ENCODE data around the gene CDK5.
"Not testable (repeated sequence)": the region's sequence is repeated elsewhere in the genome, so short reads cannot be mapped to it uniquely, and the experiment has no call there.

Gene CDK5

DNA sequence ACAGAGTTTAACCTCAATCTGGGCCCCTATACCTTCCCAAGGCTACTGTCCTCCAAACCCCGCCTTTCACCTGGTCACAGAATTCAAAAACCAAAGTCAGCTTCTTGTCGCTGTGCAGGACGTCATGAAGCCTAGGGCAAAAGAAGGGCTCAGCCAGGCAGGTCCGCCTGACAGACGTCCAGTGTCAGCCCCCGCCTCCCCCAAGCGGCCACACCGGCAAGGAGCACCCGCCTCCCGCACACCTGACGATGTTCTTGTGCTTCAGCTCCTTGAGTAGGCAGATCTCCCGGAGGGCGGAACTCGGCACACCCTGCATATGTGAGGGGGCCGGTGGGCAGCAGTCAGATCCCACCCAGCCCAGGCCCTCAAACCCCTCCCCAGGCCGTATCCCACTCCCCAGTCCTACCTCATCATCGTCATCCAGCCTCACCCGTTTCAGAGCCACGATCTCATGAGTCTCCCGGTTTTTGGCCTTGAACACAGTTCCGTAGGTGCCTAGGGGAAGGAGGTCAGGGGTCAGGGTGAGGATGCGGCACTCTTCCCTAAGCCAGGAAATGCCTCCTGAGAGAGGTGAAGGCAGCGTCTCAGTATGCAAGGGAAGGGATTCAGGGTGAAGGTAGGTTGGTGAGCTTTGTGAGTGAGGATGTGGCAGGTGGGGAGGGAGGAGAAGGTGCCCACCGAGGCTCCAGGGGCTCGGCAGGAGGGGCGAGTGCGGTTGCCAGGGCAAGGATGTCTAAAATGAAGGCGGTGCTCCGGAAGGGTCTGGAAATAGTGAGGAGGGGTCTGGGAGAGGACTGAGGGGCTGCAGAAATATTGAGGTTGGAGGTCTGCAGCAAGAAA, 811 bp downstream of the CDK5 start:
- TF ChIP-seq JUND (IDR thresholded peaks at IDR 0.05; ENCODE audit: low read depth): no peak
- DNase-seq (ENCODE audit: low read depth in 1 of 2, low spot score in 1 of 2): no peak
- in situ Hi-C loops (cut with HindIII; ENCODE audit: low pct_unique_long_range_greater_than_20kb, low sequenced_read_pairs): no loop called here

DNA sequence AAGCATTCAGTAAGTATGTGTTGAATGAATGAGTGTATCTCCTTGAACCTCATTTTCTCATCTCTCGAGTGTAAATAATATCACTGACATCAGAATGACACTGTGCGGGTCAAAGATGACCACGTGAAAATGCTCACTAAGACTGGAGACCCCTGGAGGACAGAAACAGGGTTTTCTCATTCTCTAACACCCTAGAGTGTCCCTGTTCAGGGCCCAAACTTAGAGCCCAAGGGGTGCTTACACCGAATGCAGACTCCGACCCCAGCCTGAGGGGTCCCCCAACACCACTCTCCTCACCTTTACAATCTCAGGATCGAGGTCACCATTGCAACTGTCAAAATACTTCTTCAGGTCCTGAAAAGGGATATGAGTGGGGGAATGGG, 1.4 kb downstream of the CDK5 start:
- in situ Hi-C loops (cut with HindIII; ENCODE audit: low pct_unique_long_range_greater_than_20kb, low sequenced_read_pairs): no loop called here
- no peak for TF ChIP-seq JUND (IDR thresholded peaks at IDR 0.05; ENCODE audit: low read depth)

DNA sequence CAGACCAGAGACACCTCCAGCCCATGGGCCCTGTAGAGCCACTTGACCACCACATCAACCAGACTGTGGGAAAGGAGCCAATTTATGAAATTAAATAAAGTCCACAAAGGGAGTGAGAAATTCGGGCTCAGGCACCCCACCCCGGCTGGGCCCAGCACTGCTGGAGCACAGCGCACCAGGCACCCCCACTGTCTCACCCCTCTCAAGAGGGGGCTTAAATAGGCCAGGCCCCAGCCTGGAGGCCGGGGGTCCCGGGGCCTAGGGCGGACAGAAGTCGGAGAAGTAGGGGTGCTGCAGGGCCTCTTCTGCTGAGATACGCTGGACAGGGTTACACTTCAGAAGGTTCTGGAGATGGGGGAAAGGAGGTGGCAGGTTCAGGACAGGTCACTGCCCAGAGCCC, 3.9 kb downstream of the CDK5 start:
- TF ChIP-seq JUND (IDR thresholded peaks at IDR 0.05; ENCODE audit: low read depth): no peak
- in situ Hi-C loops (cut with HindIII; ENCODE audit: low pct_unique_long_range_greater_than_20kb, low sequenced_read_pairs): no loop called here
- no peak for DNase-seq (ENCODE audit: low read depth in 1 of 2, low spot score in 1 of 2)

More for the DNA sequence above, 1.4 kb downstream of the CDK5 start:
- DNase-seq (ENCODE audit: low read depth in 1 of 2, low spot score in 1 of 2): no peak

DNA sequence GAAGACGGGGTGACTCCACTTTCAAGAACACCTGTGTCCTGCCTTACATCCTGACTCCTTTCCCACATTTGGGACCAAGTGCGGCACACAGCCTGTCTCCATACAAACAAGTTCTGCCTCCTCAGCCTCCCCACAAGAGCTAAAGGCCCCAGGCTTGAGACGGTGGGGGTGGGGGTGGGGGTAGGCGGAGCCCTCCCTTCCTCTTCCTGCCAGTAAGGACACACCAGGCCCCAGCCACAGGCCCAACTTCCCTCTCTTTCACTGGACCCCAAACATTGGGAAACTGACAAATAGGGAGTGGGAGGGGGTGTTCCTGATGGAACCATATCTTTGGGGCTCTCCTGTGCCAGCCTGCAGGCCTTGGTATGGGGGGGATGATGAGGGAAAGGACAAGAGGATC, 4.6 kb downstream of the CDK5 start:
- in situ Hi-C loops (cut with HindIII; ENCODE audit: low pct_unique_long_range_greater_than_20kb, low sequenced_read_pairs): no loop called here
- DNase-seq (ENCODE audit: low read depth in 1 of 2, low spot score in 1 of 2): no peak
- no peak for TF ChIP-seq JUND (IDR thresholded peaks at IDR 0.05; ENCODE audit: low read depth)

DNA sequence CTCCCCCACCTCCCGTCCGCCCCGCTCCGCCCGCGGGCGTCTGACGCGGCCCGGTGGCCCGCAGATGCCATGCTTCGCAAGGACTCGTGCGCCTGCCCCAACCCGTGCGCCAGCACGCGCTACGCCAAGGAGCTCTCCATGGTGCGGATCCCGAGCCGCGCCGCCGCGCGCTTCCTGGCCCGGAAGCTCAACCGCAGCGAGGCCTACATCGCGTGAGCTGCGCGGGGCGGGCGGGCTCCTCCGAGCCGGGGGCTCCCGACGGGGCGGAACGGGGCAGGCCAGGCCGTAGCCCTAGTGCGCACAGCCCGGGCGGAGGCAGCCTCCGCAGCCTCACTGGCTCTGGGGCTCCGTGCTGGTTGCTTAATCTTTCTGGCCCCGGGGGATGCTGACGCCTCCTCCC, 6.6 kb downstream of the CDK5 start:
- TF ChIP-seq JUND (IDR thresholded peaks at IDR 0.05; ENCODE audit: low read depth): no peak
- in situ Hi-C loops (cut with HindIII; ENCODE audit: low pct_unique_long_range_greater_than_20kb, low sequenced_read_pairs): no loop called here
- no peak for DNase-seq (ENCODE audit: low read depth in 1 of 2, low spot score in 1 of 2)

DNA sequence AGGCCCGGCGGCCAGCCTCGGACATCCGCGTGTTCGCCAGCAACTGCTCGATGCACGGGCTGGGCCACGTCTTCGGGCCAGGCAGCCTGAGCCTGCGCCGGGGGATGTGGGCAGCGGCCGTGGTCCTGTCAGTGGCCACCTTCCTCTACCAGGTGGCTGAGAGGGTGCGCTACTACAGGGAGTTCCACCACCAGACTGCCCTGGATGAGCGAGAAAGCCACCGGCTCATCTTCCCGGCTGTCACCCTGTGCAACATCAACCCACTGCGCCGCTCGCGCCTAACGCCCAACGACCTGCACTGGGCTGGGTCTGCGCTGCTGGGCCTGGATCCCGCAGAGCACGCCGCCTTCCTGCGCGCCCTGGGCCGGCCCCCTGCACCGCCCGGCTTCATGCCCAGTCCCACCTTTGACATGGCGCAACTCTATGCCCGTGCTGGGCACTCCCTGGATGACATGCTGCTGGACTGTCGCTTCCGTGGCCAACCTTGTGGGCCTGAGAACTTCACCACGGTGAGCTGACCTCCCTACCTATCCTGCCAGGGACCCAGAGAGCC, 8.7 kb downstream of the CDK5 start:
- in situ Hi-C loops (cut with HindIII; ENCODE audit: low pct_unique_long_range_greater_than_20kb, low sequenced_read_pairs): no loop called here
- no peak for DNase-seq (ENCODE audit: low read depth in 1 of 2, low spot score in 1 of 2)
- TF ChIP-seq JUND (IDR thresholded peaks at IDR 0.05; ENCODE audit: low read depth): no peak

DNA sequence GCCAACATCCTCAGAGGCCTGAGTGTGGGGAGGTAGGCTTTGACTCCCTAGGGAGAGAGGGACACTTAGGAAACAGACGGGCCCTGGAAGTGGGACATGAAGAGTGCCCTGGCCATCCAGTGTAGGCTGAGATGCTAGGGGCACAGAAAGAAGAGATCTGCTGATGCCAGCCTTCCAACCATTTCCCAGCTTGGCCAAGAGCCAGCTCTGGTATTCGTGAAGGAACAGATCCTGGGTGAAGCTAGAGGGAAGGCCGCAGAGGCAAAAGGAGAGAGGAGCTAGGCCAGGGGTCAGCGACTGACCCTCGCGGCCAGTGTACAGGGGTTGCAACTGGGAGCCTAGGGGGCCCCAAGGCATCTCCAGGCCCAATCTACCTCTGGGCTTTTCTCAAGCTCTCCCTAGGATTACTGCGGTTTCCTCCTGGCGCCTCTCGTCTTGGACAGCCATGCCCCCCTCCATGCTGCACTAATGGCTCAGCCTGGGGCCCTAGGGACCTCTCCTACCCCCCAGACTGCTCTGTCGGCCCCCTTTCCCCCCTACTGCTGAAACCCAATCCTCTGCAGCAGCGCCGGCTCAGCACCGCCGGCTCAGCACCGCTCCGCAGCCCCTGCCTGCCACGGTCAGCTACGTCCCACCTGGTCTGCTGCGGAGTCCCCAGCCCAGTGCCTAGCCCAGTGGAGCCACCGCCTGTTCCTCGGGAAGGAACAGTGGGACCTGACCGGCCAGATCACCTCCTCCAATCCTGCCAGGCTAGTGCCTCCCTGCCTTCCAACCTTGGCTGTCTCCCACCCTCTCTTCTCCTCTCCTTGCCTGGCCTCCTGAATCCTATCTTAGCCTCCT, 9.5 kb downstream of the CDK5 start, which contains the start of gene ASIC3:
Gene ASIC3 (plus strand): TSS at position 556 of the 840 bp plus-strand sequence. CDS start 355 bp downstream, outside the sequence.
- in situ Hi-C loops (cut with HindIII; ENCODE audit: low pct_unique_long_range_greater_than_20kb, low sequenced_read_pairs): no loop called here
- no peak for DNase-seq (ENCODE audit: low read depth in 1 of 2, low spot score in 1 of 2)
- no peak for TF ChIP-seq JUND (IDR thresholded peaks at IDR 0.05; ENCODE audit: low read depth)

DNA sequence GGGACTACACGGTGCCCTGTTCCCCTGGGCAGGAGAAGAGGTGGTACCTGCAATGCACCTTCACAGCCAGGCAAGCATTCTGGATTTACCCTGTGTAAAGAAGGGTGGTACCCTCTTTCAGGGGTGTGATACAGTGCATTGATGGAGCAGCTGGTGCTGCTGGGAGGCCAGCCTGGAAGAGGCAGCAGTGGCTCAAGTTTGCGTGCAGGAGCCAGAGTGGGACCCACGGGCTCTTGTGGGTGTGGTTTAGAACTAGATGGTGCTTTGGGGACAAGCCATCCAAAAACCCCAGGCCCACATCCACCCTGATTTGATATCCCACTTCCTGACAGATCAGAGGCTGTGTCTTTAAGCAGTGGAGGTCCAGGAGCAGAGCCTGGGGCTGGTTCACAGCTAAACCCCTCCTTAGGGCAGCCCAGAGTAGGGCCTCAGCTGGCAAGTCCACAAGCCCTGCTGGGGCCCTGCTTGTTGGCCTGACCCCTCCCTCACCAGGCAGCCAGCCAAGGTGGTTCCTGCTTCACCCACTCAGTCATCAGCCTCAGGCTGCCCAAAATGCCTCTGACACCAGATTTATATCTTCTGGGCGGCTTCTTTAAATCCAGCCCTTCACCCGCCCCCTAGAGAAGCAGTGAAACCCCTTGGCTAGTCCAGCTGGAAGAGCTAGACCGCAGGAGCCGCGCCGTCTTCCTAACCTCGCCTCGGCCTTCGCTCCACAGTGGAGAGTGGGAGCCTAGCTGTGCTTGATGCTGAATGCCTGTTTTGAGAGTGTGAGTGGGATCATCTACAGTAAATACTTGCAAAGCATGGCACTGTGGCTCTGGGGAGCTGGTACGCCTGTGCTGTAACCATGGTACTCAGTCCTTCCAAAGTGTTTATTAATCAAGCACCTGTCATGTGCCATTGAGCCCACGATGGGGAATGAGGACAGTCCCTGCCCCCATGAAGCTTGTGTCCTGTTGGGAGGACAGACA, 10.8 kb downstream of the CDK5 start:
- TF ChIP-seq JUND (IDR thresholded peaks at IDR 0.05; ENCODE audit: low read depth): no peak
- DNase-seq (ENCODE audit: low read depth in 1 of 2, low spot score in 1 of 2): peak; percentile 28 to 47
- in situ Hi-C loops (cut with HindIII; ENCODE audit: low pct_unique_long_range_greater_than_20kb, low sequenced_read_pairs): no loop called here

DNA sequence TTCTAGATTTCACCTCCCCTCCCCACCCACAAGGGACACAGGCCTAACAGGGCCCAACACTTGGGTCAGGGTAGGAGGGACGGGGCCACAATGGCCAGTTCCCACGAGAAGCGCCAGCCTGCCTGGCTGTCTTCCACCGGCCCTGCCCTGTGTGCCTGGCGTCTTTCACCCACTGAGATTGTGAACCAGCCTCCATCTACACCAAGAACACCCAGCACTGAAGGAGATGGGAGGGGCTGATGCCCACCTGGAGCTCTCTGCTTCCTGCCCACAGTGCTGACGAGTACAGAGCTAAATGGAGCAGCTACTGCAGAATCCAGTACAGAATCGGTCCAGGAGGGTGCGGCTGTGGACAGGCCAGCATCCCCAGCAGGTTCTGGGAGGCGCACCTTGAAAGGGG, 11.7 kb downstream of the CDK5 start:
- no peak for DNase-seq (ENCODE audit: low read depth in 1 of 2, low spot score in 1 of 2)
- in situ Hi-C loops (cut with HindIII; ENCODE audit: low pct_unique_long_range_greater_than_20kb, low sequenced_read_pairs): no loop called here
- no peak for TF ChIP-seq JUND (IDR thresholded peaks at IDR 0.05; ENCODE audit: low read depth)

DNA sequence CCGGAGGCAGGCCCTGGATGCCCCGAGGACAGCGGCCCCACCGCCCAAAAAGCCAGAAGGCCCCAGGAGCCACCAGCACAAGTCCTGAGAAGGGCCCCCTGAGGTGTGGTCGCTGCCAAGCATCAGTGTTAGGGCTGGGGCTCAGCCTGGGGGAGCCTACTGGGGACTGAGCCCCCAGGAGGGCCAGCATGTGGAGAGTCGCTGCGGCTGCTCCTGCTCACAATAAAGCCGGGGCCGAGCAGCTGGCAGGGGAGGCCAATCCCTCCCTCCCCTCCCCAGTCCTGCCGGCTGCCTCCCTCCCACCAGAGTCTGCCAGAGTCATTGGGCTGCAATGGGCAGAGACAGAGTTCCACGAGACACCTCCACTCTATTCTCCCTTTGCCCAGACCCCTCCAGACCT, 12.4 kb downstream of the CDK5 start:
- no peak for TF ChIP-seq JUND (IDR thresholded peaks at IDR 0.05; ENCODE audit: low read depth)
- in situ Hi-C loops (cut with HindIII; ENCODE audit: low pct_unique_long_range_greater_than_20kb, low sequenced_read_pairs): no loop called here
- no peak for DNase-seq (ENCODE audit: low read depth in 1 of 2, low spot score in 1 of 2)

DNA sequence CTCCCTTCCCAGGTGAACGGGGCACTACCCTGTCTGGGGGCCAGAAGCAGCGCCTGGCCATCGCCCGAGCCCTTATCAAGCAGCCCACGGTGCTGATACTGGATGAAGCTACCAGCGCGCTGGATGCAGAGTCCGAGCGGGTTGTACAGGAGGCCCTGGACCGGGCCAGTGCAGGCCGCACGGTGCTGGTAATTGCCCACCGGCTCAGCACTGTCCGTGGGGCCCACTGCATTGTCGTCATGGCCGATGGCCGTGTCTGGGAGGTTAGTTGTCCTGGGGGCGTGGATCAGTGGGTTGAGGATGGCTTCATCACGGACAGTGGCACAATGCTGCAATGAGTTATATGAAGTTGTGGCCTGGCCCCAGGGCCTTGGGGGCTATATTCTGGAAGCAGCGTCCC, 13.7 kb downstream of the CDK5 start:
- in situ Hi-C loops (cut with HindIII; ENCODE audit: low pct_unique_long_range_greater_than_20kb, low sequenced_read_pairs): no loop called here
- no peak for DNase-seq (ENCODE audit: low read depth in 1 of 2, low spot score in 1 of 2)
- no peak for TF ChIP-seq JUND (IDR thresholded peaks at IDR 0.05; ENCODE audit: low read depth)

DNA sequence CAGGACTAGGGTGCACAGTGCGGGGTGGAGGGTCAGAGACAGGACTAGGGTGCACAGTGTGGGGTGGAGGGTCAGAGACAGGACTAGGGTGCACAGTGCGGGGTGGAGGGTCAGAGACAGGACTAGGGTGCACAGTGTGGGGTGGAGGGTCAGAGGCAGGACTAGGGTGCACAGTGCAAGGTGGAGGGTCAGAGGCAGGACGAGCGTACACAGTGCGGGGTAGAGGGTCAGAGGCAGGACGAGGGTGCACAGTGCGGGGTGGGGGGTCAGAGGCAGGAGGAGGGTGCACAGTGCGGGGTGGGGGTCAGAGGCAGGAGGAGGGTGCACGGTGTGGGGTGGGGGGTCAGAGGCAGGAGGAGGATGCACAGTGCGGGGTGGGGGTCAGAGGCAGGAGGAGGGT, 14.2 kb downstream of the CDK5 start:
- DNase-seq (ENCODE audit: low read depth in 1 of 2, low spot score in 1 of 2); in situ Hi-C loops (cut with HindIII; ENCODE audit: low pct_unique_long_range_greater_than_20kb, low sequenced_read_pairs): not testable (repeated sequence)
